ENCODE data around the gene FTO.
"Not testable (repeated sequence)": the region's sequence is repeated elsewhere in the genome, so short reads cannot be mapped to it uniquely, and the experiment has no call there.

The FTO gene

GRCh38 chr16:53872248-53873221 lies 168.6 kb downstream of the FTO start:
- DNase-seq = peak; percentile 7

- DNase-seq = no peak
These were observed 172.9 kb downstream of the FTO start for GRCh38 chr16:53876811-53877210.

DNA sequence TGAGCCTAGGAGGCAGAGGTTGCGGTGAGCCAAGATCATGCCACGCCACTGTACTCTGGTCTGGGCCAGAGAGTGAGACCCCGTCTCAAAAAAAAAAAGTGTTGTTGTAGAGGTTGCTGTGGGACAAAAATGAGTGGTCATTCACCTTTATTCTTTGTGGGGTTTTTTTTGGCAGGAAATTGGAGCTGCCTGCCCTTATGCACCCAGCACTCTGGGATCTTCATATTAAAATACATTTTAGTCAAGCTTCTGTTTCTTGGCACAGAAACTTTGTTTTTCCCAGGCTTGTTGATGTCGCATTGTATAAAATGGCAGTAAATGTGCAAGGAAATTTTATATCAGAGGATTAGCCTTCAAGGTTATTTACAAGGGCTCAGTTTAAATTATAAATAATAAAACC lies 174.3 kb downstream of the FTO start:
- no peak for DNase-seq

DNA sequence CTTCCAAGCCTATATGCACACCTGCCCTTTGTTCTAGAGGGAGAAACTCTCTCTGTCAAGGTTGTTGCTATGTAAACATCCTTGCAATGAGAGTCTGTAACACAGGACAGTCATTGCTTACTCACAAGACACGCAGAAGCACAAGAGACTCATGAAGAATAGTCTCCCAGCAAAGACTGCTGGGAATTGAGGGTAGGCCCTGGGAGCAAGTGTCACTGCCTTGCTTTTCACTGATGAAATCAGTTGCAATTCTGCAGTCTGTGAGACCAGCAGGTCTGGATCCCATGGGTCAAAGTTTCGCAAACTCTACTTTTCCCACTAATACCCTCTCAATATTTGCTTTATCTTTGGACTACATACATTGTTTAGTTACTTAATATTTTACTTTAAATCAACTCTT lies 177.4 kb downstream of the FTO start:
- no peak for DNase-seq

DNA sequence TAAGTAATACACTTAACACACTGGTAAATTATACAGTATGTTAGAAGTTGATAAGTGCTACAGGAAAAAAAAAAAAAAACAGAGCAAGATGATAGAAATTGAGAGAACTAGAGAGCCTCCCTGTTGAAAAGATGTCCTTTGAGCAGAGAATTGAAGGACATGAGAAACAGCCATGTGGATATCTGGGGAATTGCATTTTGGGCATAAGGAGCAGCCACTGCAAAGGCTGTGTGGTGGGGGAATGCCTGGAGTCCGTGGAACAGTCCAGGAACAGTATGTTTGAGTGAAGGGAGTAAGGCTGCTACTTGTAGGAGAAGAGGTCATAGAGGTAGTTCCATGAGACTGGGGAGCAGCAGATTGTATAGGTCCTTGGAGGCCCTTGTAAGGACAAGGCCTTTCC lies 178.4 kb downstream of the FTO start:
- DNase-seq = no peak

DNA sequence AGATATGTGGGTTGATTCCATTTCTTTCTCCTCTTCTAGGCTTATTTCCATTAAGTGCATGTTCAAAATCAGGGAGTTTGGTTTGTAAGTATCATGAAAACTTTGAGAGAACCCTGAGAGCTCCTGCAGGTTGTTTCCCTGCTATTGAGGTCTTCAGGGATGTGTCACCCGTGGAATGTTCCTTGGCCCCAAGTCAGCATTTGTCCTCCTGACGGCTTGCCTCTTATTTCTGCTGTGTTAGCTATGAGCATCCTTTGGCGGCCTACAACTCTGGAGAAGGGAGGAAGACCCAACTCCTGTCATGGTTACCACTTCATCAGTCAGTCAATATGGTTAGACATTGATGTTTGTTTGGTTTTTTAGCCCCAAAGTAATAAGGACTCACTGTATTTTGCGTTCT lies 180.8 kb downstream of the FTO start:
- no peak for DNase-seq

GRCh38 chr16:53886482-53887378 lies 182.8 kb downstream of the FTO start:
- no peak for DNase-seq

- no peak for DNase-seq
These were observed 184.3 kb downstream of the FTO start for GRCh38 chr16:53888222-53888621.

DNA sequence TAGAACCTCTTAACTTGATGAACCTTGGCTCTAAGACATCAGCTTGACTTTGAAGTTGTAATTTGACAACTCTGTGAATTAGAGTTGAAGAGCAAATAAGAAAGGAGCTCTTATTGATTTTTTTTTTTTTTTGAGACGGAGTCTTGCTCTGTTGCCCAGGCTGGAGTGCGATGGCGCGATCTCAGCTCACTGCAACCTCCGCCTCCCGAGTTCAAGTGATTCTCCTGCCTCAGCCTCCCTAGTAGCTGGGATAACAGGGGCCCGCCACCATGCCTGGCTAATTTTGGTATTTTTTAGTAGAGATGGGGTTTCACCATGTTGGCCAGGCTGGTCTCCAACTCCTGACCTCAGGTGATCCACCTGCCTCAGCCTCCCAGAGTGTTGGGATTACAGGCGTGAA lies 186.9 kb downstream of the FTO start:
- DNase-seq = not testable (repeated sequence)

GRCh38 chr16:53891409-53892139 lies 187.6 kb downstream of the FTO start:
- no peak for DNase-seq

GRCh38 chr16:53892155-53892554 lies 188.2 kb downstream of the FTO start:
- peak; percentile 83 for DNase-seq

DNA sequence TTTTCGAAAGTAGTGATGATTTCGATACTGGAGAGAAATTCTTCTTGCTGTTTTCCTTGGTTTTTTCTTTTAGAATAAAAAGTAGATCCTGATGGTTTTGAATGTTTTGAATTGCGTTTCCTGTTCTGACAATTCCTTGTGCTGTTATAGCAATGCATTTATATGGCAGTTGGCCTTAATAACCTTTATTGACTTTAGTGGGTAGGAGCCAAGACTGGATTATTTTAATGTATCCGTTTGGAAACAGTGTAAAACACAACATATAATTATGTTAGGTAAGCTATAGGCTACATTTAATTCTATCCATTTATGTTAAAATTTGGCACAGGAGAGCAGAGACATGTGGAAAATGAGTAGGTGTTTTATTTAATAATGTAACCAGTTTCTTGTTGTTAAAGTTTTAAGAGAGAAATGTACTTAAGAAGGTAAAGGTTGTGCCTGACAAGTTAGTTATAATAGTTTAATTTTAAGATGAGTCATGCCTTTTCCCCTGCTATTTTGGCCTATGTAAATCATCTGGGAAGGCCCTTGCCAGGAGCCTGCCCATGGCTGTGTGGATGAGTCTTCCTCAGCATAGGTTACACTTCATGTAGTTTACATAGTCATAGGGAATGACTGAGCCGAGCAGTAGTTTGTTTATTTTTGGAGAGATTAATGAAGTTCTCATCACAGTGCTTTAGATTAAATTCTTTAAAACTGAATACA lies 189.9 kb downstream of the FTO start:
- DNase-seq = no peak

- DNase-seq = no peak
These were observed 190.7 kb downstream of the FTO start for GRCh38 chr16:53894686-53895085.

DNA sequence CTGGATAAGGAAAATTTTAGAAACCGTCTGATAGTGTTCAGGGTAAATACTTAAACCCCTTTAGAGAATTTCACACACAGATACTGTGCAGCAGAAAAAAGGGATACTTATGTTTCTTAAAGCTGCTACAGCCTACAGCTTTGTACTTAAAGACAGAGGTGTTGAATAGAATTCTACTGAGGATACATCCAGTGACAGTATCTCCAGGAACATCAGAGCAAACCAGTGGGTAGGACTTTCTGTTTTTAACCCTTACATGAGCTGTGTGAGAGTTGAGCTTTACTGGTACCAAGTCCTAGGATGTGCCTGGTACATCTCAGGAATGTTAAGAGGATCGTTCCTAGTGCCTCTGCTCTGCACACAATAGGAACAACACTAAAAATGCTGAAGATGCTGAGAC lies 191.5 kb downstream of the FTO start:
- DNase-seq = no peak

DNA sequence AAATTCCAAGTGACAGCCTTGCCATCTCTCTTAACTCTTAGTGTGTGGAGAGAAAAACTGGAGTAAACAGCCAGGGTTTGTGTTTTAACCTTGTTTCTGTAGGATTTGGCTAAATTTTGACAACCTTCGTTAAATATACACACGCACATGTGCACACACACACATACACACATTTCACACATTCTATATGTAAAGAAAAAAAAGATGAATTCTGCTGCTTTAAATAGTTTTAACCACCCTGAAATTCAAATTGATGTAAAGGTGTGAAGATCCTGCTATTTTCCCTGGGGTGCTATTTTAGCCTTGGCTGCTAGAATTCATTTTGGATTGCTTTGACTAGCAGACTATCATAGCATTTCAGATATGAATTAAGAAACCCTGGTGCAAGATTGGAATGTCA lies 191.9 kb downstream of the FTO start:
- DNase-seq = no peak

DNA sequence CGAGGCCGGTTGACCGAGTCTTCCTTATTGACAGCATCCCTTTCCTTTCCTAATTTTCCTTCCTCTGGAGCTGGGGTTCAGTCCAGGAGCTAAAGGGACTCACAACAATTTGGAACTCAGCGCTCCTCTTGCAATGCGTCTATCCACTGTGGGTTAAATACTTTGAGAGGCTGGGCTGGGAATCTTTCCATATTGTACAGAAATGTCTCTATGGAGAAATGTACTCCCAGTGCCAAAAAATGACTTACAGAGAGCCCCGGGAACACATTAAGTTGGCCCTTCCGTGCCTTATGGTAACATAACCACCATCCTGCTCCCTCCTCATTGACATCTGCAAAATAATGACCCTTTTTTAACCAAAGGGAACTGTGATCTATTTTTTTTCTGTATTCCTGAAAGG lies 192.8 kb downstream of the FTO start:
- no peak for DNase-seq

- no peak for DNase-seq
These were observed 195.0 kb downstream of the FTO start for GRCh38 chr16:53898993-53899392.

DNA sequence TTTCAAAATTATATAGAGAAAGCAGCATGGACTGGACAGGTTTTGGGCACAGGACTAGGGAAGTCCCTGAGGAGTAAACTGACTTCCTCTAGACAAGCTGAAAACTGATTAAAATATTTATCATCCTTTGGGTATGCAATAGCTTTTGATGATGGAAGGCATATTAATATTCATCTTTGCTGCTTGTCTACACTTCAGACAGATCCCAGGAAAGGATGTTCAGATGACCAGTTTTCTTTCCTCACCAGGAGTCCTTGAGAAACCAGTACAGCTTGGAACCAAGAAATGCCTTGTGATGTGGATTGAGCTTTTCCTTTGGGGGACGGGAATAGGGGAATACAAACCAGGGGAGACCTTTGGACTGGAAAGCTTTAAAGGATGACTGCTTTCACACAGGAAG lies 195.5 kb downstream of the FTO start:
- no peak for DNase-seq

DNA sequence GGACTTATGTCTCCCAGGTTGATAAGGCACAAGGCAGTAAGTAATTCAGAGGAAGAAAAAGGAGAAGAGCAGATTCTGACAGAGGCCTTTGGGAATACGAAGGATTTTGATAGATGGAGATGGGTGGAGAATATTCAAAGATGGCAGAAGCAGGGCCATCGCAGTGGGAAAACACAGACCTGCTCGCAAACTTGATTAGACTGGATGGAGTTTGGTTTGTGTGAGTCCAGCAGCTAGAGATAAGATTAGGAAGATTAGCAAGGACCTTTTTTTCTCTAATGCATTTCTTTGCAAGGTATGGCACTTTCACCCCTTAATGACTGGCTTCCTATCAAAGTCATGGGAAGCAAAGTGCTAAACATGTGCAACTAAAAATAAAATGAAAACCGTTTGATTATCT lies 196.7 kb downstream of the FTO start:
- DNase-seq = no peak

- no peak for DNase-seq
These were observed 197.5 kb downstream of the FTO start for GRCh38 chr16:53901408-53901807.

- no peak for DNase-seq
These were observed 200.6 kb downstream of the FTO start for GRCh38 chr16:53904533-53904932.

DNA sequence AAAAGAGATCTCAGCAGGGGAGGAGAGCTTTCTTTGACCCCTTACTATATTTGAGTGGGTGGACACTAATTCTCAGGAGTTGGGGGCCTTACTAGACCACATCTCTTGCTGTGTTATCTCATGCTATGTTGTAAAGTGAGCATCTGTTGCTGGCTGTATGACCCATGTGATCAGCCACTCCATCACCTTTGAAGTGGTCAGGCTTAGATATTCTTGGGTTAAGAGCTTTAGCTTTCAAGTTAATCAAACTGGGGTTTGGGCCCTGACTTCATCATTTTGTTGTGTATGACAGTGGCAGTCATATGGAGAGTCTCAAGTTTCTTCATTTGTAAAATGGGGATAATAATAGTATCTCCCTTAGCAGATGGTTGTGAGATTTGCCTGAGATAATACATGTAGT lies 201.1 kb downstream of the FTO start:
- DNase-seq = no peak
